ENCODE measurements around the gene ONECUT3. TPM values are rescaled to one million over a fixed set of nuclear protein-coding genes. Genes with fewer than 3 reads are reported as not detected.

The ONECUT3 gene
- total and polyA plus RNA-seq, 9 of the 15 experiments (the other 6 are each of a cell fraction or from before 2014, with no cell fraction given): not detected

DNA sequence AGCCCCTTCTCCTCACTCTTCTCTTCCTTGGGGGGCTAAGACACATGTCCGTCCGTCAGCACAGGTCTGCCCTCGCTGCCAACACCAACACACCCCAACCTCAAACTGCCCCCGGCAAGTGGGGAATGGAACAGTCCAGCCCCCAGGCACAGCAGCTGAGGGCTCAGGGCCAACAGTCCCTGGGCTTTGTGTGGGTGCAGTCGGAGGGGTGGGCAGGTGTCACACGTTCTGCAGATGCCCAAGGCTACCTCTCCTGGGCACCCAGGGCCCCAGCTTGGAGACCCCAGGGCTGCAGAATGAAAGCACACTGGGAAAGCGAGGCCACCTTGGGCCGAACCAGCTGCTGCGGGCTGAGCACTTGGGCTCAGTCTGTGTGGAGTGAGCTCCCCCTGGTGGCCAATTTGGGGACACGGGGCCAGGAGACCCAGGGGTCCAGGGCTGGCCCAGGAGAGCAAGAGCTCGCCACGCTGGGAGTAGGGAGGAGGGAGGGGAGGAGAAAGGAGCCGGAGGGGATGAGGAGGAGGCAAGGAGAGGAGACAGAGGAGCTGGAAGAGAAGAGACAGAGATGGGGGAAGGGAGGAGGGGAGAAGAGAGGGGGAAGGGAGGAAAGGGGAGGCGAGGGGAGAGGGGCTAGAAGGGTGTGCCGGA lies 72.7 kb downstream of the ONECUT3 start (continued):
- TF ChIP-seq, protein P1, sequence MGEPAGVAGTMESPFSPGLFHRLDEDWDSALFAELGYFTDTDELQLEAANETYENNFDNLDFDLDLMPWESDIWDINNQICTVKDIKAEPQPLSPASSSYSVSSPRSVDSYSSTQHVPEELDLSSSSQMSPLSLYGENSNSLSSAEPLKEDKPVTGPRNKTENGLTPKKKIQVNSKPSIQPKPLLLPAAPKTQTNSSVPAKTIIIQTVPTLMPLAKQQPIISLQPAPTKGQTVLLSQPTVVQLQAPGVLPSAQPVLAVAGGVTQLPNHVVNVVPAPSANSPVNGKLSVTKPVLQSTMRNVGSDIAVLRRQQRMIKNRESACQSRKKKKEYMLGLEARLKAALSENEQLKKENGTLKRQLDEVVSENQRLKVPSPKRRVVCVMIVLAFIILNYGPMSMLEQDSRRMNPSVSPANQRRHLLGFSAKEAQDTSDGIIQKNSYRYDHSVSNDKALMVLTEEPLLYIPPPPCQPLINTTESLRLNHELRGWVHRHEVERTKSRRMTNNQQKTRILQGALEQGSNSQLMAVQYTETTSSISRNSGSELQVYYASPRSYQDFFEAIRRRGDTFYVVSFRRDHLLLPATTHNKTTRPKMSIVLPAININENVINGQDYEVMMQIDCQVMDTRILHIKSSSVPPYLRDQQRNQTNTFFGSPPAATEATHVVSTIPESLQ (CRISPR knock-in tag; IDR thresholded peaks at IDR 0.05): no peak
- TF ChIP-seq ZNF165 (CRISPR knock-in tag; IDR thresholded peaks at IDR 0.05; ENCODE audit: borderline replicate concordance) (no peak), ZNF764 (CRISPR knock-in tag; IDR thresholded peaks at IDR 0.05; ENCODE audit: low read depth) (no peak), HMG20A (CRISPR knock-in tag; conservative IDR thresholded peaks at IDR 0.05) (no peak), KLF16 (IDR thresholded peaks at IDR 0.05) (peak; percentile 57; the same call in 1 of the 2 replicates), GATAD2B (IDR thresholded peaks at IDR 0.05; ENCODE audit: borderline replicate concordance) (no peak; the same call in 1 of the 2 replicates), KLF1 (tag; IDR thresholded peaks at IDR 0.05) (no peak), U2AF1 (optimal IDR thresholded peaks at IDR 0.05; ENCODE audit: low read depth, low read length) (no peak), ZNF766 (CRISPR knock-in tag; conservative IDR thresholded peaks at IDR 0.05) (no peak), KDM5B (IDR thresholded peaks at IDR 0.05; ENCODE audit: insufficient replicate concordance, low read depth, low read length) (no peak), ZC3H4 (CRISPR knock-in tag; IDR thresholded peaks at IDR 0.05; ENCODE audit: borderline replicate concordance) (no peak), SP2 (IDR thresholded peaks at IDR 0.05; ENCODE audit: extremely low read depth, low read depth, low read length, poor library complexity, severe bottlenecking) (no peak), HDAC3 (IDR thresholded peaks at IDR 0.05; ENCODE audit: borderline replicate concordance, partially characterized antibody) (no peak)
- TF ChIP-seq, protein P2, sequence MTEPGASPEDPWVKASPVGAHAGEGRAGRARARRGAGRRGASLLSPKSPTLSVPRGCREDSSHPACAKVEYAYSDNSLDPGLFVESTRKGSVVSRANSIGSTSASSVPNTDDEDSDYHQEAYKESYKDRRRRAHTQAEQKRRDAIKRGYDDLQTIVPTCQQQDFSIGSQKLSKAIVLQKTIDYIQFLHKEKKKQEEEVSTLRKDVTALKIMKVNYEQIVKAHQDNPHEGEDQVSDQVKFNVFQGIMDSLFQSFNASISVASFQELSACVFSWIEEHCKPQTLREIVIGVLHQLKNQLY (CRISPR knock-in tag; conservative IDR thresholded peaks at IDR 0.05): no peak
- TF ChIP-seq, protein P3, sequence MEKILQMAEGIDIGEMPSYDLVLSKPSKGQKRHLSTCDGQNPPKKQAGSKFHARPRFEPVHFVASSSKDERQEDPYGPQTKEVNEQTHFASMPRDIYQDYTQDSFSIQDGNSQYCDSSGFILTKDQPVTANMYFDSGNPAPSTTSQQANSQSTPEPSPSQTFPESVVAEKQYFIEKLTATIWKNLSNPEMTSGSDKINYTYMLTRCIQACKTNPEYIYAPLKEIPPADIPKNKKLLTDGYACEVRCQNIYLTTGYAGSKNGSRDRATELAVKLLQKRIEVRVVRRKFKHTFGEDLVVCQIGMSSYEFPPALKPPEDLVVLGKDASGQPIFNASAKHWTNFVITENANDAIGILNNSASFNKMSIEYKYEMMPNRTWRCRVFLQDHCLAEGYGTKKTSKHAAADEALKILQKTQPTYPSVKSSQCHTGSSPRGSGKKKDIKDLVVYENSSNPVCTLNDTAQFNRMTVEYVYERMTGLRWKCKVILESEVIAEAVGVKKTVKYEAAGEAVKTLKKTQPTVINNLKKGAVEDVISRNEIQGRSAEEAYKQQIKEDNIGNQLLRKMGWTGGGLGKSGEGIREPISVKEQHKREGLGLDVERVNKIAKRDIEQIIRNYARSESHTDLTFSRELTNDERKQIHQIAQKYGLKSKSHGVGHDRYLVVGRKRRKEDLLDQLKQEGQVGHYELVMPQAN (IDR thresholded peaks at IDR 0.05; ENCODE audit: borderline replicate concordance): peak; percentile 52; the same call in 1 of the 2 replicates
- TF ChIP-seq, protein P4, sequence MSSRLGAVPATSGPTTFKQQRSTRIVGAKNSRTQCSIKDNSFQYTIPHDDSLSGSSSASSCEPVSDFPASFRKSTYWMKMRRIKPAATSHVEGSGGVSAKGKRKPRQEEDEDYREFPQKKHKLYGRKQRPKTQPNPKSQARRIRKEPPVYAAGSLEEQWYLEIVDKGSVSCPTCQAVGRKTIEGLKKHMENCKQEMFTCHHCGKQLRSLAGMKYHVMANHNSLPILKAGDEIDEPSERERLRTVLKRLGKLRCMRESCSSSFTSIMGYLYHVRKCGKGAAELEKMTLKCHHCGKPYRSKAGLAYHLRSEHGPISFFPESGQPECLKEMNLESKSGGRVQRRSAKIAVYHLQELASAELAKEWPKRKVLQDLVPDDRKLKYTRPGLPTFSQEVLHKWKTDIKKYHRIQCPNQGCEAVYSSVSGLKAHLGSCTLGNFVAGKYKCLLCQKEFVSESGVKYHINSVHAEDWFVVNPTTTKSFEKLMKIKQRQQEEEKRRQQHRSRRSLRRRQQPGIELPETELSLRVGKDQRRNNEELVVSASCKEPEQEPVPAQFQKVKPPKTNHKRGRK (tag; IDR thresholded peaks at IDR 0.05): no peak
- TF ChIP-seq, protein P5, sequence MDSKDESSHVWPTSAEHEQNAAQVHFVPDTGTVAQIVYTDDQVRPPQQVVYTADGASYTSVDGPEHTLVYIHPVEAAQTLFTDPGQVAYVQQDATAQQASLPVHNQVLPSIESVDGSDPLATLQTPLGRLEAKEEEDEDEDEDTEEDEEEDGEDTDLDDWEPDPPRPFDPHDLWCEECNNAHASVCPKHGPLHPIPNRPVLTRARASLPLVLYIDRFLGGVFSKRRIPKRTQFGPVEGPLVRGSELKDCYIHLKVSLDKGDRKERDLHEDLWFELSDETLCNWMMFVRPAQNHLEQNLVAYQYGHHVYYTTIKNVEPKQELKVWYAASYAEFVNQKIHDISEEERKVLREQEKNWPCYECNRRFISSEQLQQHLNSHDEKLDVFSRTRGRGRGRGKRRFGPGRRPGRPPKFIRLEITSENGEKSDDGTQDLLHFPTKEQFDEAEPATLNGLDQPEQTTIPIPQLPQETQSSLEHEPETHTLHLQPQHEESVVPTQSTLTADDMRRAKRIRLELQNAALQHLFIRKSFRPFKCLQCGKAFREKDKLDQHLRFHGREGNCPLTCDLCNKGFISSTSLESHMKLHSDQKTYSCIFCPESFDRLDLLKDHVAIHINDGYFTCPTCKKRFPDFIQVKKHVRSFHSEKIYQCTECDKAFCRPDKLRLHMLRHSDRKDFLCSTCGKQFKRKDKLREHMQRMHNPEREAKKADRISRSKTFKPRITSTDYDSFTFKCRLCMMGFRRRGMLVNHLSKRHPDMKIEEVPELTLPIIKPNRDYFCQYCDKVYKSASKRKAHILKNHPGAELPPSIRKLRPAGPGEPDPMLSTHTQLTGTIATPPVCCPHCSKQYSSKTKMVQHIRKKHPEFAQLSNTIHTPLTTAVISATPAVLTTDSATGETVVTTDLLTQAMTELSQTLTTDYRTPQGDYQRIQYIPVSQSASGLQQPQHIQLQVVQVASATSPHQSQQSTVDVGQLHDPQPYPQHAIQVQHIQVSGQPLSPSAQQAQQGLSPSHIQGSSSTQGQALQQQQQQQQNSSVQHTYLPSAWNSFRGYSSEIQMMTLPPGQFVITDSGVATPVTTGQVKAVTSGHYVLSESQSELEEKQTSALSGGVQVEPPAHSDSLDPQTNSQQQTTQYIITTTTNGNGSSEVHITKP (IDR thresholded peaks at IDR 0.05; ENCODE audit: partially characterized antibody): peak; percentile 96
